NCI-H128 (cell line): ENCODE data around the gene BRINP3.

Experiments used
- DNase-seq: peaks from one replicate; lab custom pipeline; 2025; ENCODE audit not compliant: unreplicated experiment; lab: John Stamatoyannopoulos, UW

Gene BRINP3

GRCh38 chr1:190193508-190194115 is 284.1 kb downstream of the BRINP3 start:
- DNase-seq, result no peak

GRCh38 chr1:190192627-190193026 is 285.0 kb downstream of the BRINP3 start:
- DNase-seq, result no peak

GRCh38 chr1:190183588-190183987 is 294.1 kb downstream of the BRINP3 start:
- DNase-seq, result no peak

GRCh38 chr1:190179817-190180216 is 297.8 kb downstream of the BRINP3 start:
- DNase-seq, result no peak

GRCh38 chr1:190178827-190179226 is 298.8 kb downstream of the BRINP3 start:
- no peak for DNase-seq

GRCh38 chr1:190177555-190177954 is 300.1 kb downstream of the BRINP3 start:
- no peak for DNase-seq

GRCh38 chr1:190176776-190177175 is 300.9 kb downstream of the BRINP3 start:
- DNase-seq, result no peak

- no peak for DNase-seq
Measured at GRCh38 chr1:190175320-190175719, 302.3 kb downstream of the BRINP3 start.

GRCh38 chr1:190172651-190173430 is 304.8 kb downstream of the BRINP3 start:
- DNase-seq, result no peak

GRCh38 chr1:190170321-190170720 is 307.3 kb downstream of the BRINP3 start:
- DNase-seq, result no peak

- DNase-seq, result no peak
Measured at GRCh38 chr1:190169311-190170067, 308.2 kb downstream of the BRINP3 start.

- no peak for DNase-seq
Measured at GRCh38 chr1:190168893-190169280, 308.8 kb downstream of the BRINP3 start.

GRCh38 chr1:190168116-190168892 is 309.4 kb downstream of the BRINP3 start:
- DNase-seq, result no peak

GRCh38 chr1:190159146-190159545 is 318.5 kb downstream of the BRINP3 start:
- no peak for DNase-seq

GRCh38 chr1:190154744-190155143 is 322.9 kb downstream of the BRINP3 start:
- no peak for DNase-seq

GRCh38 chr1:190147616-190148015 is 330.0 kb downstream of the BRINP3 start:
- DNase-seq, result no peak

- DNase-seq, result no peak
Measured at GRCh38 chr1:190144650-190145049, 333.0 kb downstream of the BRINP3 start.

- no peak for DNase-seq
Measured at GRCh38 chr1:190140644-190141043, 337.0 kb downstream of the BRINP3 start.

- no peak for DNase-seq
Measured at GRCh38 chr1:190138702-190139101, 339.0 kb downstream of the BRINP3 start.

GRCh38 chr1:190138266-190138665 is 339.4 kb downstream of the BRINP3 start:
- no peak for DNase-seq

GRCh38 chr1:190129366-190129765 is 348.3 kb downstream of the BRINP3 start:
- no peak for DNase-seq
